IPS DF 19.7 (cell line): Measurements from ENCODE around the gene TUT7.
"Not testable (repeated sequence)": the region's sequence is repeated elsewhere in the genome, so short reads cannot be mapped to it uniquely, and the experiment has no call there.

Experiments
- DNase-seq: peaks from one replicate; pipeline ENCODE4 v3.0.0-alpha.2; 2013; ENCODE audit warnings: low read depth, low spot score

Gene TUT7, protein sequence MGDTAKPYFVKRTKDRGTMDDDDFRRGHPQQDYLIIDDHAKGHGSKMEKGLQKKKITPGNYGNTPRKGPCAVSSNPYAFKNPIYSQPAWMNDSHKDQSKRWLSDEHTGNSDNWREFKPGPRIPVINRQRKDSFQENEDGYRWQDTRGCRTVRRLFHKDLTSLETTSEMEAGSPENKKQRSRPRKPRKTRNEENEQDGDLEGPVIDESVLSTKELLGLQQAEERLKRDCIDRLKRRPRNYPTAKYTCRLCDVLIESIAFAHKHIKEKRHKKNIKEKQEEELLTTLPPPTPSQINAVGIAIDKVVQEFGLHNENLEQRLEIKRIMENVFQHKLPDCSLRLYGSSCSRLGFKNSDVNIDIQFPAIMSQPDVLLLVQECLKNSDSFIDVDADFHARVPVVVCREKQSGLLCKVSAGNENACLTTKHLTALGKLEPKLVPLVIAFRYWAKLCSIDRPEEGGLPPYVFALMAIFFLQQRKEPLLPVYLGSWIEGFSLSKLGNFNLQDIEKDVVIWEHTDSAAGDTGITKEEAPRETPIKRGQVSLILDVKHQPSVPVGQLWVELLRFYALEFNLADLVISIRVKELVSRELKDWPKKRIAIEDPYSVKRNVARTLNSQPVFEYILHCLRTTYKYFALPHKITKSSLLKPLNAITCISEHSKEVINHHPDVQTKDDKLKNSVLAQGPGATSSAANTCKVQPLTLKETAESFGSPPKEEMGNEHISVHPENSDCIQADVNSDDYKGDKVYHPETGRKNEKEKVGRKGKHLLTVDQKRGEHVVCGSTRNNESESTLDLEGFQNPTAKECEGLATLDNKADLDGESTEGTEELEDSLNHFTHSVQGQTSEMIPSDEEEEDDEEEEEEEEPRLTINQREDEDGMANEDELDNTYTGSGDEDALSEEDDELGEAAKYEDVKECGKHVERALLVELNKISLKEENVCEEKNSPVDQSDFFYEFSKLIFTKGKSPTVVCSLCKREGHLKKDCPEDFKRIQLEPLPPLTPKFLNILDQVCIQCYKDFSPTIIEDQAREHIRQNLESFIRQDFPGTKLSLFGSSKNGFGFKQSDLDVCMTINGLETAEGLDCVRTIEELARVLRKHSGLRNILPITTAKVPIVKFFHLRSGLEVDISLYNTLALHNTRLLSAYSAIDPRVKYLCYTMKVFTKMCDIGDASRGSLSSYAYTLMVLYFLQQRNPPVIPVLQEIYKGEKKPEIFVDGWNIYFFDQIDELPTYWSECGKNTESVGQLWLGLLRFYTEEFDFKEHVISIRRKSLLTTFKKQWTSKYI (N-terminal part only)

DNA sequence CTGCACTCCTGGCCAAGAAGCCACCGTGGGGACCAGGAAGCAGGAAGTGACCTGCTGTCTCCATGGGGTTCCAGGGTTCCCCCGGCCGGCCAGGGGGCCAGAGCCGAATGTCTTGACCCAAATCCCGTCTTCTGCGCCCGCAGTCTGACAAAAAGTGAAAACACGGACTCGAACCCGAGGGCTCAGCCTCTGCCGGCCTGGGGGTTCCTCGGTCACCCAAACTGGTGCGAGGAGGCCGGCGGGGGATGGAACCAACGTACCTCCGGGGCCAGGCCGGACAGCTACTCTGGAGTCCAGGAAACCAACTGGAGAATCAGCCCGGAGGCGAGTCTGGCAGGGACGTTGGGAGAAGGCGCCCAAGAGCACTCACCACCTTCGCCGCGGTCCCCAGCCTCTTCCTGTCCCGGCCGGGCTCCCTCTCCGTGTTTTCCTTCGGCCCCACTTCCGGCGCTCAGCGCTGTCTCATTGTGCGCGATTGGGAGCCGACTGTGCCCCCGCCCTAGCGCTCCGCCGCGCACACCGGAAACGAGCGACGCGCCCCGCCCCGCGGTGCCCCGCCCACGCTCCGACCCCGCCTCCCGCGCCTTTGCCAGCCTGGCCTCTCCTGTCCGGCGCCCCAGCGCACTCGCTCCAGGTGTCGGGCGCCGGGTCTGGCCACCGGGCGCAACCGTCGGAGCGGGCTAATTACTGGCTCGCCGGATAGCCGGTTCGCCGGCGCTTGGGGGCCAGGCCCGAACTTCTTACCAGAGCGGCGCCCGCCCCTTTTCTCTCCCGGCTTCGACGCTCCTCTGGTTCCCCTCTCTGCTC, at the start of gene TUT7:
TSS of gene TUT7 (minus strand) at position 400 of the 807 bp plus-strand sequence. CDS start 1,211 bp downstream, outside the sequence.
- peak; percentile 67 for DNase-seq

DNA sequence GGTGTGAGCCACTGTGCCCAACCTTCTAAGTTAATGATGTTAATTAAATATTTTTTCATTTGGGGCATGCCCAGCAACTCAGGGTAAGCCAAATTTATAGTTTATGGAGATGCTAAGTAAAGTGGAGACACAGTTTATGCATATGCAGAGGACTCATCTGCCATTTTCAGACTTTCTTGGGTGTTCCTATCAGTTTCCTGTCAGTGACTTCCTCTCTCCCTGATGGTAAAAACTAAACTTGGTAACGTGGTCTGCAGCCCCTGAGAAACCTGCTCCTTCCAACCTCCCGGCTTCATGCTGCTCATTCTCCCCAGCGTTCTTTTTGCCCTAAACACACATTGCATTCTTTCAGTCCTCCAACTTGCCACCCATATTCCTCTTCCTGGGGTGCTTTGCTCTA, 48.4 kb upstream of the TUT7 start:
- no peak for DNase-seq

DNA sequence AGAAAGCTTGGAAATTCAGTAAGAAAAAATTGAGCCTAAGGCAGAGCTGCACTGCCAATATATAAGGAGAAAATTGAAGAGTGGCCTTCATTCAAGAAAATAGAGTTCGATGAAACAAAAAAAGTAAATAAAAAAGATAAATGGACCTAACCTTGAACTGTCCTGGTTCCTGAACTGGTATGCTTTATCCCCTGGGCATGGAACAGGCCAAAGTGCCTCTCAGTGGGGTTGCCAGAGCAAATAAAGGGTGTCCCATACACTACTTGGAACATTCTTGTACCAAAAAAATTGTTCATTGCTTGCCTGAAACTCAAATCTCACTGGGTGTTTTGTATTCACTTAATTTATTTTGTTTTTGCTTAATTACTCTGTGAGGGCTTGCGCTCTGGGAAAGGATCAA, 42.2 kb upstream of the TUT7 start:
- no peak for DNase-seq

DNA sequence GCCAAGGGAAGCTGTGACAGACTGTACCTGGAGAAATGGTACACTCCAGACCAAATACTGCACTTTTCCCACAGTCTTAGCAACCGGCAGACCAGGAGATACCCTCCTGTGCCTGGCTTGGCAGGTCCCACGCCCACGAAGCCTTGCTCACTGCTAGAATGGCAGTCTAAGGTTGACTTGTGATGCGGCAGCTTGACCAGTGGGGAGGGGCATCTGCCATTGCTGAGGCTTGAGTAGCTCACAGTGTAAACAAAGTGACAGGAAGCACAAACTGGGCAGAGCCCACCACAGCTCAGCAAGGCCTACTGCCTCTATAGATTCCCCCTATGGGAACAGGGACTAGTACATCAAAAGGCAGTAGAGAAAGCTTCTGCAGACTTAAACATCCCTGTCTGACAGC, 36.0 kb upstream of the TUT7 start:
- not testable (repeated sequence) for DNase-seq

DNA sequence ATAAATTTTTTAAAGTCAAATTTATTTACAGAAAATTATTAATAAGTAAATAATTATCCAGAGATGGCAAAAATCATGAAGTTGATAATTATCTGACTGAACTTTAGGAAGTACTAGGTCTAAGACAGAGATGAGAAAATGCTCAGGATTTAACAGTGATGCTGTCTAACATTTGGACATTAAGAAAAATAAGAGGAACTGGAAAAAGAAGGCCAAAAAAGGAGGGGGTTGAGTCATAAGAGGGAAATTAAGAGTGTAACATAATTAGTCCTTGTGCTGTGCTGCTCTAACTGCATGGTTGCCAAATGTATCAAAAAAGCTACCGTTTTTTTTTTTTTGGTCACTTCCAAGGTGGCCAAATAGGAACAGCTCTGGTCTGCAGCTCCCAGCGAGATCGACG, 35.4 kb upstream of the TUT7 start:
- DNase-seq = no peak

DNA sequence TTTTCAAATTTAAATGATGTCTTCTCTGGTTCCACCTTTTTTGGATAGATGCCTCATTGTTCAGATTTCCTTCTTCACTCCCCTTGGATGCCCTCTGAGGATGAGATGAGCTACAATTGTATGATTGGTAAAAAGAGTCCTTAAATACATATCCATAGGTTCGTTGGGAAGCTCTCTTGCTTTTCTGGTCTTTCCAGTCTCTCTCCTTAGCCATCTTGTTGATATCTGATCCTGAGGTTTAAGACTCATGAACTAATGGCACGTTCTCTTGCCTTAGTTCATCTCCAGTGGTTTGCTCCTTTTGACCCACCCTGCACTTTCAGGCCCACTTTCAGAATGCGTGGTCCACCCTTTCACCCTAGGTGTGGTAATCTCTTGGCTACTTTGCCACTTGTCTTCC, 33.2 kb upstream of the TUT7 start:
- DNase-seq = no peak

DNA sequence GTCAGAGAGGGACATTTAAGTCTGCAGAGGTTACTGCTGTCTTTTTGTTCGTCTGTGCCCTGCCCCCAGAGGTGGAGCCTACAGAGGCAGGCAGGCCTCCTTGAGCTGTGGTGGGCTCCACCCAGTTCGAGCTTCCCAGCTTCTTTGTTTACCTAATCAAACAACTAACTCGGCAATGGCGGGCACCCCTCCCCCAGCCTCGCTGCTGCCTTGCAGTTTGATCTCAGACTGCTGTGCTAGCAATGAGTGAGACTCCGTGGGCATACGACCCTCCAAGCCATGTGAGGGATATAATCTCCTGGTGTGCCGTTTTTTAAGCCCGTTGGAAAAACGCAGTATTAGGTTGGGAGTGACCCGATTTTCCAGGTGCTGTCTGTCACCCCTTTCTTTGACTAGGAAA, 28.8 kb upstream of the TUT7 start:
- not testable (repeated sequence) for DNase-seq

DNA sequence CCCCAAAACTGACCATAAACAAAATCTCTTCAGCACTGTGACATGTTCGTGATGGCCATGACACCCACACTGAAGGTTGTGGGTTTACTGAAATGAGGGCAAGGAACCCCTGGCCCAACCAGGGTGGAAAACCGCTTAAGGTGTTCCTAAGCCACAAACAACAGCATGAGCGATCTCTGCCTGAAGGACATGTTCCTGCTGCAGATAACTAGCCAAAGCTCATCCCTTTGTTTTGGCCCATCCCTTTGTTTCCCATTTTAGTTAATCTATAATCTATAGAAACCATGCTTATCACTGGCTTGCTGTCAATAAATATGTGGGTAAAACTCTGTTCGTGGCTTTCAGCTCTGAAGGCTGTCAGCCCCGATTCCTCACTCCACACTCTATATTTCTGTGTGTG, 21.8 kb upstream of the TUT7 start:
- DNase-seq = no peak

DNA sequence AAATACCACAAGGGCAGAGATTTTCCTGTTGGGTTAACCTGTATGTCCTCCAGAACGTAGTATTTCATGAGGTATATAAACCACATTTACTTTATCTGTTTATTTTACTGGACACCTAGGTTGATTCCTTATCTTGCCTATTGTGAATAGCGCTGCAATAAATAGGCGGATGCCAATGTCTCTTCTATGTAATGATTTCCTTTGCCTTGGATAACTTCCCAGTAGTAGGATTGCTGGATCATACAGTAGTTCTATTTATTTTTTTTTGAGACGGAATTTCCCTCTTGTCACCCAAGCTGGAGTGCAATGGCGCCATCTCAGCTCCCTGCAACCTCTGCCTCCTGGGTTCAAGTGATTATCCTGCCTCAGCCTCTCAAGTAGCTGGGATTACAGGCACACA, 15.6 kb upstream of the TUT7 start:
- DNase-seq = no peak

DNA sequence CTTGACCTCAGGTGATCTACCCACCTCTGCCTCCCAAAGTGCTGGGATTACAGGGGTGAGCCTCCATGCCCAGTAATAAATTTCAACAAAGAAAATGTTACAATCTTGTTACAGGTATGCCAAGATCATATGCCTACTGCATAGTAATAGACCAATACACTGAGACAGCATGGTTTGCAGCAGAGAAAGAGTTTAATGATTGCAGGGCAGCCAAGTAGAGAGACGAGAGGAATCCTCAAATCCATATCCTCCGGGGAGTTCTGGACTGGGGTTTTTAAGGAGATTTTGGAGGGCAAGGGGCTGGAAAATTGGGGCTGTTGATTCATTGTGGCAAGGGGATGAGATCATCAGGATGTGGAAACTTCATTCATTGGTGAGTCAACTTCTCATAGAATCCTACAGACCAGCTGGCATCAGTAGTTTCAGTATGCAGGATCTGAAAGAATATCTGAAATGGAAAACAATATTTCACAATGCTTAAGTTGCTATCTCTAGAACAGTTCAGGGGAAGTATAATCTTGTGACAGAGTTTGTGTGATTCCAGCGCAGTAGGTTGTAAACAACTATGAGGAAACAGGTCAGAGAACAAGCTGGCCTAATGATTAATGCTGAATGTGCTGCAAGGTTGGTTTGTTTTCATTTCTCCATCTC, 14.8 kb upstream of the TUT7 start:
- no peak for DNase-seq

DNA sequence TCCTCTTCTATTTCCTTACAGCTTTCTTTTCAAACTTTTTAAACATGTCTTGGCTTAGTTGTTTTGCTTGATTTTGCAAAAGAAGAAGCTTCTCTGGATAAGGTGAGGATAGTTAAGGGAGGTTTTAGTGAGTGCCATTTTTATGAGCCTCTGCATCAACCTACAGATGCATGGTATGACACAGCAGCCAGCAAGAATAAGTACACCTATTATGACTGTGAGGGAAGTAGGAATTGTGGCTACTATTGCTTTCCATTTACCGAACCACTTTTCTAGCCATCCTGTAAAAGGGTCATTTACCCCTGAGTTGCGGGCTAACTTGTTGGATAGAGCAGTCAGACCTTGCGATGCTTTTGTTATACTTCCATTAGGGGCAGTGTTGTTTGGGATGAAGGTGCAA, 7.0 kb upstream of the TUT7 start:
- DNase-seq = no peak

DNA sequence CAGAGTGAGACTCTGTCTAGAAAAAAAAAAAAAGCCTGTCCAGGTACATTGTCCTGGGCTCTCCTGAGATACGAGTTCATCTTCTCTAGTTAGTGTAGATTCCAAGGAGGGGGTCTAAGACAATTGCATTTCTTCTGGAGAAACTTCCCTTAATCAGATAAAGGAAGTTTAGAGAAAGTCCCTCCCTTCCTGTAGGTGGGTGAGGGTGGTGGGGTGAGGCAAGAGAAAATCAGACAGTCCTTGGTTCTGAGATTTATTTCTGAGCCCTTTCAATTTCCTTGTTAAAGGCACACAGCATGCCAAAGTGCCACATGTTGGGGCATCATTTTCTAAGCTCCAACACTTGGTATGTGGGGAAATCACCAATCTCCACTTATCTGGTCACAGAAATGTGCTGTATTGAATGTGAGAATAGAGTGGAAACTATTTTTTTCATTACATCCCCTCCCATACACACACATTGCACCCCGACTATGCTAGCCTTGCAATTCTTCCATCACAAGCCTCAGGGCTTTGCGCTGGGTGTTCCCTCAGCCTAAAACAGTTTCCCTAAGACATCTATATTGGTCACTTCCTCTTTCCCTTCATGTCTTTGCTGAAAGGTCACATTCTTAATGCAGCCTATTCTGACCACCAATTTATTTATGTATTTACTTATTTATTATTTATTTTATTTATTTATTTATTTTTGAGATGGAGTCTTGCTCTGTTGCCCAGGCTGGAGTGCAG, 5.1 kb upstream of the TUT7 start:
- DNase-seq = no peak

DNA sequence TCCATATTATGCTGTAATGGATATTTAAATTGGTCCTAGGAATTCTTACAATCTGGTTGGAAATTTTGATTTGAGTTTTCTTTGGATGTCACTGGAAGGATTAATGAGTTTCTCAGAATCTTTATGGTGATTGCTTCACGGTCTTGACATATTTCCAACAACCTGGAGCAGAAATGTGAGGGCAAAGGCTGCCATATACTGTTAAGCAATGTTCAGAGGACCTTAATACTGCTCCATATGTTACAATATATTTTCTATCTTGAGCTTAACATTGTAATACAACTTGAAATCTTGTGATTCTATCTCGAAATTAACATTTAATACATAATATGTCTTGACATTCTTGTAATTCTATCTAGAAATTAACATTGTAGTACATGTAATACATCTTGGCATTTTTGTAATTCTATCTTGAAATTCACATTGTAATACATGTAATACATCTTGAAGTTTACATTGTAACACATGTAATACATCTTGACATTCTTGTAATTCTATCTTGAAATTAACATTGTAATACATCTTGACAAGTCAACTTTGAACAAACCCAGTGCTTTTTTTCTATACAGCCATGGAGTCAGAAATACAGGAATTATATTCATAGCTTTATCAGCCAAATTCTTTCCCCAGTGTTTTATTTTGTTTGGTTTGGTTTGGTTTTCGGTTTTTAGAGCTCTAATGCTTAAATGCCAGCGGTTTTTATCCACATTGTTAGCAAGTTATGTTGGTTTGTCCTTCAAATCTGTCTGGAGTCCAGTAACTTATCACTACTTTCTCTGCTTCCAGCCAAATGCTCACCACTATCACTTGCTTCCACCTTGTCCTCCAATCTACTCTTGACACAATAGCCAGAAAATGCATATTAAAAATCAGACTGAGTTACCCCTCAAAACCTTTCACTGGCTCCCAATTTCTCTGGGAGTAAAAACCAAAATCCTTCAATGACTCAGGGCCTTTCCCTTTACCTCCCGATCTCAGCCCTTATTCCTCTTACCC, 3.0 kb upstream of the TUT7 start:
- no peak for DNase-seq

DNA sequence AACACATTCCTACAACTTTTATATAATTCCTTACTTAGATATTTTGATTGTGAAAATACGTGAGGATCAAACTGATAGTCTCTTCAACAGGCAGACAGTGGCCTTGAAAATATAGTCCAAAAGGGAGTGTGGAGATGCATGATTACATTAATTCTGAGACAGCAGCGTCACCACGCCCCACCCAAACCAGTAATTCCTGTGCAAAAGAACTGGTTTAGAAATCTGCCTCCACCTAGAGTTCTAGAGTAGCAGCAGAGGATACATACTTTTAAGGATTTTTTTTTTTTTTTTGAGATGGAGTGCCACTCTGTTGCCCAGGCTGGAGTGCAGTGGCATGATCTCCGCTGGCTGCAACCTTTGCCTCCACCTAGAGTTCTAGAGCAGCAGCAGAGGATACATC, 1.6 kb upstream of the TUT7 start:
- DNase-seq = no peak

DNA sequence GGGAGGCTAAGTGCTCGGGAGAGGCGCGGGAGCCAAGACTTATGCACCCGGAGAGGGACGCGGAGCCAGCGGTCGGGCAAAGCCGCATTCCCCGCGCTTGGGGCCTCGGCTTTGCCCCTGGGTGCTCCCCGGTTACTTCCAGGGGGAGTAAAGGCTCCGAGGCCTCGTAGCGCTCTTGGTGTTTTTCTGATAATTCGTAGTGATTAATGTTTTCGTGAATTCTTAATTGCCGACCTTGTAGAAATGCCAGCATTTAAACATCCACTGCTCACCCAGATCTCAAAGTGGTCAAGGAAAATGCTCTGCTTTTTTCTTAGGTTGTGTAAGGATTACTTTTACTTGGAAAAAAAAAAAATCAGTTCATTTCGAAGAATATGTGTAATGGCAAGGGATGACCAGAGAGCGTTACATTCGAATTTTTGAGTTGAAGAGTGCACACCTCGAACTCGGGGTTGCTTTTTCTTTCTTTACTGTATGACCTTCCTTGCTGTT, 654 bp upstream of the TUT7 start:
- no peak for DNase-seq

DNA sequence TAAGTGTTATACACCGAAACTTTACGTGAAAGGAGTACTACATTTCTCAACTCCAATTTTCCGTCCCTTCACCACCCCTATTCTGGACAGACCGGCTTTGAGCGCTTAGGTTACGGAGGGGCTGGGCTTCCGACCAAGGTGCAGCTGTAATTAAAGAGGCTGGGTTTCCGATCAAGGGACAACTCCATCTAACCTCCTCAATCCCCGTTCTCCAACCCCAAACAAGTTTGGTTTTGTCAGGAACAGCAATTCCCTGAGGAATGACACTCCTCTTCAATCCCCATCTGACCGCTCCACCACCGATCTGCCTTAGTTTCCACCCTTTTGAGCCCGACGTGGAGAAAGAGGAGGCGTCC, 577 bp downstream of the TUT7 start:
- DNase-seq = no peak

DNA sequence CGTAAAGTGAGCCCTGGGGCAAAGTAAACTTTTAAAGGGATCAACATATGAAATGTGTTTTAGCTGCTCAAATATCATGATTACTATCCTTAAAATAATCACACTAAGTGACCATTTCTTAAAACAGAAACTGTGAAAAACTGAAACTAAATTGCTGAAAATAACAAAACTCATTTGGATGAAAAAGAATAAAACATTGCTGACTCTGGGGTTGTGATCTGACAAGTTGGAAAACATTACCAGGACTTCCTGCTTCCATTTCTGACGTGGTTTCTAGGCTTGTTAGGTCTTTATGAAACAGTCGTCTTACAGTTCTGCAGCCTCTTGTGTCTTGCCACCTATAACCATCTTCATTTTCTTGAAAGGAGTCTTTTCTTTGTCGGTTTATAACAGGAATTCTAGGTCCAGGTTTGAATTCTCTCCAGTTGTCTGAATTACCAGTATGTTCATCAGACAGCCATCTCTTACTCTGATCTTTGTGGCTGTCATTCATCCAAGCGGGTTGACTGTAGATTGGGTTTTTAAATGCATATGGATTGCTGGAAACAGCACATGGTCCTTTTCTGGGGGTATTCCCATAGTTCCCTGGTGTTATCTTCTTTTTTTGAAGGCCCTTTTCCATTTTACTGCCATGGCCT, 1.7 kb downstream of the TUT7 start:
- DNase-seq = no peak

DNA sequence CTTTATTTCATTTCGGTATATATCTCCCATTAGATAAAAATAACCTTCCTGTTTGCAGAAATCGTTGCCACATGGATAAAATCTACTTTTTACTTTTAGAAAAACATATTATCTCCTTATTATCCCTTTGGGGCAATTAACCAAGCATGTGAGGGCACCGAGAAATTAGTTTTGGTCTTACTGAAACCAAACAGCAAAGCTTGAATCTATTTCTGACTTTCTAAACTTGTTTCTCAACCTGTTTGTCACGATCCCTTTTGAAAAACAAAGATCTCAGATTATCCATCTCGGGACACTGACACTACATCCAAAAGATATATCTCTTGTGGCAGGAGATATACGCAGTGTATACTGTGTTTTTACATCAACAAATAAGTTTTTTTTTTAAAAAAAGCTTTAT, 2.3 kb downstream of the TUT7 start:
- no peak for DNase-seq
